ENCODE data around the gene PAPPA2. TPM values are rescaled to one million over a fixed set of nuclear protein-coding genes. Genes with fewer than 3 reads are reported as not detected.

Gene PAPPA2
- total and polyA plus RNA-seq, 2 of the 8 experiments (the other 6 are each of a cell fraction or from before 2014, with no cell fraction given) = 0.08 to 0.88 TPM

- FAIRE-seq (no peak), DNase-seq (ENCODE audit: low read depth in 1 of 2, low spot score in 2 of 2) (no peak)
- Histone ChIP-seq H3K56ac (replicated peaks; ENCODE audit: insufficient read length, low read depth, low read length) (no peak overlapping the region), H3K79me2 (ENCODE audit: control insufficient read depth in 1 of 2, insufficient read depth in 2 of 2, low read length in 2 of 2) (no peaks in the 10 kb centered on the region), H2AFZ (ENCODE audit: low read length) (no peak overlapping the region), H3K4me3 (ENCODE audit: extremely low read depth in 1 of 4, insufficient read depth in 2 of 4, low read depth in 3 of 4, low read length in 4 of 4) (no peak overlapping the region), H2BK15ac (ENCODE audit: low read length) (no peak overlapping the region), H3K23ac (ENCODE audit: insufficient read length) (no peak overlapping the region), H3K36me3 (ENCODE audit: control insufficient read depth in 2 of 4, insufficient read depth in 4 of 4, low read length in 3 of 4) (no peaks in the 10 kb centered on the region), H4K91ac (replicated peaks; ENCODE audit: insufficient read length, low read length) (no peak overlapping the region), H2AK5ac (ENCODE audit: low read depth, low read length) (no peak overlapping the region), H4K8ac (ENCODE audit: extremely low read depth, insufficient read depth, low read length) (no peak overlapping the region; the same call in 1 of the 2 replicates), H3K18ac (ENCODE audit: extremely low read depth, low read length) (no peak overlapping the region), H3K27me3 (replicated peaks in 1 of 4; ENCODE audit: control insufficient read depth in 3 of 4, extremely low read depth in 1 of 4, insufficient read depth in 3 of 4, low read length in 3 of 4) (no peaks in the 10 kb centered on the region), H2BK12ac (ENCODE audit: low read depth, low read length) (no peak overlapping the region), H3K23me2 (ENCODE audit: low read depth, low read length) (no peaks in the 10 kb centered on the region), H3K9ac (replicated peaks in 1 of 4; ENCODE audit: extremely low read depth in 1 of 4, low read depth in 3 of 4, low read length in 3 of 4) (no peak overlapping the region), H3K79me1 (ENCODE audit: low read depth, low read length) (no peaks in the 10 kb centered on the region), H3K4me2 (ENCODE audit: insufficient read depth in 1 of 2, low read depth in 2 of 2, low read length in 2 of 2) (no peak overlapping the region), H2BK120ac (replicated peaks; ENCODE audit: low read depth, low read length) (no peak overlapping the region), H3K4me1 (replicated peaks in 1 of 4; ENCODE audit: control insufficient read depth in 3 of 4, insufficient read depth in 4 of 4, low read length in 3 of 4) (no peaks in the 10 kb centered on the region), H2BK20ac (ENCODE audit: low read length) (no peak overlapping the region), H3K27ac (ENCODE audit: low read depth, low read length) (no peak overlapping the region), H4K20me1 (replicated peaks in 1 of 2; ENCODE audit: control insufficient read depth in 1 of 2, insufficient read depth in 2 of 2, low read length in 2 of 2) (no peaks in the 10 kb centered on the region), H2BK5ac (ENCODE audit: low read depth, low read length) (no peak overlapping the region), H4K5ac (ENCODE audit: insufficient read length, low read depth, low read length) (no peak overlapping the region), H3K4ac (replicated peaks; ENCODE audit: insufficient read length, low read depth, low read length) (no peak overlapping the region), H3K14ac (ENCODE audit: insufficient read length) (no peak overlapping the region), H3K9me3 (ENCODE audit: insufficient read depth in 2 of 2, low read depth in 1 of 2, low read length in 1 of 2) (no peaks in the 10 kb centered on the region)
- CTCF ChIA-PET (ENCODE audit: partially characterized antibody) = interaction anchor here (3.2 kb wide), 1 partner anchor 94 kb away, joined by 14 read pairs; no protein-coding TSS in a partner anchor
- WGBS, 2 experiments (ENCODE audit: extremely low coverage in 1 of 2, insufficient coverage in 1 of 2, insufficient read length in 1 of 2, insufficient replicate concordance in 2 of 2, low coverage in 1 of 2, low lambda C conversion rate in 2 of 2, missing lambda C conversion rate in 1 of 2) = 81% methylated on average over 7 of the region's 7 CpGs; no CpG with 5 or more reads in 1 of the 2 experiments
- POLR2A ChIA-PET (ENCODE audit: partially characterized antibody) = no interaction called here
- no peak for TF ChIP-seq BCL11A (IDR thresholded peaks at IDR 0.05; ENCODE audit: low read depth in 2 of 2, low read length in 2 of 2)
- no peak for TF ChIP-seq POLR2AphosphoS5 (IDR thresholded peaks at IDR 0.05; ENCODE audit: low read depth, low read length)
- TF ChIP-seq ATF3 (IDR thresholded peaks at IDR 0.05; ENCODE audit: insufficient read depth, low read depth, low read length) = no peak
- TF ChIP-seq NRF1 (IDR thresholded peaks at IDR 0.05; ENCODE audit: low read depth, low read length) = no peak
Observed at GRCh38 chr1:176469450-176470010, 6.6 kb downstream of the PAPPA2 start.
